Stimulated activated CD4-positive, alpha-beta T cell treated with anti-CD3 and anti-CD28 coated beads, TNF-alpha, amount 100 ng/mL, for 24 hours (primary cell): ENCODE measurements around the gene KRTAP4-3.
"Not testable (repeated sequence)": the region's sequence is repeated elsewhere in the genome, so short reads cannot be mapped to it uniquely, and the experiment has no call there.

Experiments
- DNase-seq, 3 experiments: peaks; one replicate each; pipeline ENCODE4 v3.0.0-alpha.2; 2020; ENCODE audit warnings: low read depth in 3 of 3

KRTAP4-3 gene

DNA sequence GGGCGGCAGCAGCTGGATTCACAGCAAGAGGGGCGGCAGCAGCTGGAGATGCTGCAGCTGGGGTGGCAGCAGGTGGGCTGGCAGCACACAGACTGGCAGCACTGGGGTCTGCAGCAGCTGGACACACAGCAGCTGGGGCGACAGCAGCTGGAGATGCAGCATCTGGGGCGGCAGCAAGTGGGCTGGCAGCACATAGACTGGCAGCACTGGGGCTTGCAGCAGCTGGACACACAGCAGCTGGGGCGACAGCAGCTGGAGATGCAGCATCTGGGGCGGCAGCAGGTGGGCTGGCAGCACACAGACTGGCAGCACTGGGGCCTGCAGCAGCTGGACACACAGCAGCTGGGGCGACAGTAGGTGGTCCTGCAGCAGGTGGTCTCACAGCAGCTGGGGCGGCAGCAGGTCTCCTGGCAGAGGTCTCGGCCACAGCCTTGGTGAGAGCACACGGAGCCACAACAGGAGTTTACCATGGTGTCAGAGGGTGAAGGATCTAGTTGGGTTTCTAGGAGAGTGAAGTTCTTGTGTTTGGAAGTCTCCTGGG is 50.1 kb downstream of the KRTAP4-3 start, which contains the start of gene KRTAP4-11:
Gene KRTAP4-11, minus strand, starts transcription at position 528 of the 541 bp plus-strand sequence. Its CDS starts 58 bp downstream, at position 470.
- not testable (repeated sequence) for DNase-seq
